ENCODE measurements around the gene CELF5. TPM values are rescaled to one million over a fixed set of nuclear protein-coding genes. Genes with fewer than 3 reads are reported as not detected.

The CELF5 gene
- total RNA-seq, 4 donors from 2014 or later: not detected

DNA sequence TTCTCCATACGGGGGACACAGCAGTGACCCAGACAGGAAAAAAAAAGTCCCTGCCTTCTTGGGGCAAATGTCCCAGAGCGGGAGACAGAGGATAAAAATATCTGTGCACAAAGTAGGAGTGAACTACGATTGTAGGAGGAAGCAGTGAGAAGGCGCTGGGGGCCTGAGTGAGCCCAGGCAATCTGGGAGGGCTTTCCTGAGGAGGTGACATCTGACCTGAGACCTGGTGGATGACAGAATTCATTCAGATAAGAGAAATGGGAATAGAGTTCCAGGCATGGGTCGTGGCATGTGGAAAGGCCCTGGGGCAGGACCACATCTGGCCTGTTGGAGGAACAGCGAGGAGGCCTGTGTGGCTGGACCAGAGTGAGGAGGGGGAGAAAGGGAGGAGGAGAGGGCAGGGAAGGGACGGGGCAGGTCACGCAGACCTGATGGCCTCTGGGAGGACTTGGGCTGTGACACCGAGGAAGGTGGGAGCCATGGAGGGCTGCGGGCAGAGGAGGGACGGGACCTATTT lies 91.7 kb downstream of the CELF5 start:
- ATAC-seq (no peak), DNase-seq (no peak)
- Histone ChIP-seq H3K9me3 (no peaks in the 10 kb centered on the region), H3K4me3 (no peak overlapping the region), H3K27ac (no peak overlapping the region), H3K36me3 (no peaks in the 10 kb centered on the region), H3K4me1 (no peaks in the 10 kb centered on the region), H3K27me3 (peaks cover 51 to 68% (median 67%) of the 10 kb centered on the region in 3 donors)
- no peak for TF ChIP-seq CTCF (IDR thresholded peaks at IDR 0.05 in 4 of 5, conservative IDR thresholded peaks at IDR 0.05 in 1 of 5)
- TF ChIP-seq POLR2A (IDR thresholded peaks at IDR 0.05): no peak
- in situ Hi-C loops (cut with MboI; ENCODE audit: low sequenced_read_pairs in 4 of 4) (no loop called here), intact Hi-C loops (cut with DNase I; ENCODE audit: low total_unique reads) (no loop called here)

GRCh38 chr19:3316659-3317207 lies 92.3 kb downstream of the CELF5 start:
- no peak overlapping the region for H3K4me3 ChIP-seq
- H3K36me3 ChIP-seq: no peaks in the 10 kb centered on the region
- H3K27ac ChIP-seq: no peak overlapping the region
- H3K4me1 ChIP-seq: no peaks in the 10 kb centered on the region
- no peak for TF ChIP-seq CTCF (IDR thresholded peaks at IDR 0.05 in 4 of 5, conservative IDR thresholded peaks at IDR 0.05 in 1 of 5)
- no peak for TF ChIP-seq POLR2A (IDR thresholded peaks at IDR 0.05)
- in situ Hi-C loops (cut with MboI; ENCODE audit: low sequenced_read_pairs in 4 of 4) (no loop called here), intact Hi-C loops (cut with DNase I; ENCODE audit: low total_unique reads) (no loop called here)
- ATAC-seq (no peak), DNase-seq (no peak)
- H3K27me3 ChIP-seq: peaks cover 46 to 66% (median 62%) of the 10 kb centered on the region in 3 donors
- H3K9me3 ChIP-seq: no peaks in the 10 kb centered on the region

DNA sequence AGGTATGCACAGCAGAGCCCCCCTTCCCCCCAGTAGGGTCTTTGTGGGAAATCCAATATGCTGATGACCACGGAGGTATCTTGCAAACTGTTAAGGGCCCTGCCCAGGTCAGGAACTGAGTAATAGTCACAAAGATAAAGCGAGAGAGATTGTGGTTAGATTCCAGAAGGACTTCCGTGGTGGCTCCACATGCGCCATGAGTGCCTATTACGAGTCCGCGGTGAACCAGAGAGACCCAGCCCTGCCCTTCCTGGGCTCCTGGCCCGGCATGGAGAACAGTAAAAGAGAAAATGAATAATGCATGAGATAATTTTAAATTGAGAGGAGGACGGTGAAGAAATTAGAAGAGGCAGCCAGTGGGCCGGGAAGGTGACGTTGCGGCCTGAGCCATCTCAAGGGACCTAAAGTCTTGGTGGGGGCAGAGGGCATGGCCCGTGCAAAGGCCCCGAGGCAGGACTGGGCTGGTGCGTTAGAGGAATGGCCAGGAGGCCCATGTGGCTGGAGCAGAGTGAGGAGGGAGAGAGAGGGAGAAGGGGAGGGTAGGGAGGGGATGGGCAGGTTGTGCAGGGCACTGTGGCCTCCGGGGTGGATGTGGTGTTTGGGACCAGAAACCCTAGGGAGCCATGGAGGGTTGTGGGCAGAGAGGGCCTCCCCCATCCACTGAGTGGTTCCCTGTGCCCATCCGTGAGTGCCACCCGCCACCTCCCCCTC lies 95.3 kb downstream of the CELF5 start:
- Histone ChIP-seq H3K4me3 (no peak overlapping the region), H3K36me3 (no peaks in the 10 kb centered on the region), H3K27me3 (peaks cover 22 to 42% (median 36%) of the 10 kb centered on the region in 3 donors), H3K9me3 (no peaks in the 10 kb centered on the region), H3K27ac (no peak overlapping the region), H3K4me1 (no peaks in the 10 kb centered on the region)
- ATAC-seq (no peak), DNase-seq (no peak)
- in situ Hi-C loops (cut with MboI; ENCODE audit: low sequenced_read_pairs in 4 of 4) (loop anchor here in 2 of 4 donors (10.0 kb wide), 1 partner anchor 155 kb away; no protein-coding TSS in a partner anchor), intact Hi-C loops (cut with DNase I; ENCODE audit: low total_unique reads) (no loop called here)
- no peak for TF ChIP-seq CTCF (IDR thresholded peaks at IDR 0.05 in 4 of 5, conservative IDR thresholded peaks at IDR 0.05 in 1 of 5)
- TF ChIP-seq POLR2A (IDR thresholded peaks at IDR 0.05): no peak

- Histone ChIP-seq H3K27me3 (peaks cover 22 to 39% (median 34%) of the 10 kb centered on the region in 3 donors), H3K36me3 (no peaks in the 10 kb centered on the region), H3K9me3 (no peaks in the 10 kb centered on the region), H3K27ac (no peak overlapping the region), H3K4me3 (no peak overlapping the region), H3K4me1 (no peaks in the 10 kb centered on the region)
- in situ Hi-C loops (cut with MboI; ENCODE audit: low sequenced_read_pairs in 4 of 4) (loop anchor here in 2 of 4 donors (10.0 kb wide), 1 partner anchor 154 kb away; no protein-coding TSS in a partner anchor), intact Hi-C loops (cut with DNase I; ENCODE audit: low total_unique reads) (no loop called here)
- TF ChIP-seq POLR2A (IDR thresholded peaks at IDR 0.05): no peak
- TF ChIP-seq CTCF (IDR thresholded peaks at IDR 0.05 in 4 of 5, conservative IDR thresholded peaks at IDR 0.05 in 1 of 5): no peak
- no peak for DNase-seq
- no peak for ATAC-seq
Observed at GRCh38 chr19:3320354-3320670, 95.9 kb downstream of the CELF5 start.

Measured in gastrocnemius medialis (tissue), 4 donors.